ENCODE results near the gene EVL.

Gene EVL

GRCh38 chr14:100131181-100131580 lies 66.0 kb downstream of the EVL start:
- DNase-seq (ENCODE audit: low read depth) = no peak

- DNase-seq (ENCODE audit: low read depth) = no peak
Measured at GRCh38 chr14:100132161-100132902, 67.1 kb downstream of the EVL start.

GRCh38 chr14:100132903-100133510 lies 67.8 kb downstream of the EVL start:
- DNase-seq (ENCODE audit: low read depth) = no peak

GRCh38 chr14:100134586-100134985 lies 69.4 kb downstream of the EVL start:
- no peak for DNase-seq (ENCODE audit: low read depth)

GRCh38 chr14:100135073-100135472 lies 69.9 kb downstream of the EVL start:
- no peak for DNase-seq (ENCODE audit: low read depth)

GRCh38 chr14:100135784-100136183 lies 70.6 kb downstream of the EVL start:
- DNase-seq (ENCODE audit: low read depth) = no peak

- no peak for DNase-seq (ENCODE audit: low read depth)
Measured at GRCh38 chr14:100137173-100137572, 72.0 kb downstream of the EVL start.

GRCh38 chr14:100138082-100138787 lies 73.0 kb downstream of the EVL start:
- no peak for DNase-seq (ENCODE audit: low read depth)

- DNase-seq (ENCODE audit: low read depth) = no peak
Measured at GRCh38 chr14:100138955-100139354, 73.7 kb downstream of the EVL start.

- no peak for DNase-seq (ENCODE audit: low read depth)
Measured at GRCh38 chr14:100140452-100141078, 75.3 kb downstream of the EVL start.

- no peak for DNase-seq (ENCODE audit: low read depth)
Measured at GRCh38 chr14:100141098-100141497, 75.9 kb downstream of the EVL start.

- DNase-seq (ENCODE audit: low read depth) = no peak
Measured at GRCh38 chr14:100142073-100143040, 77.1 kb downstream of the EVL start.

GRCh38 chr14:100143523-100143922 lies 78.3 kb downstream of the EVL start:
- no peak for DNase-seq (ENCODE audit: low read depth)

- DNase-seq (ENCODE audit: low read depth) = no peak
Measured at GRCh38 chr14:100143934-100144333, 78.7 kb downstream of the EVL start.

GRCh38 chr14:100144645-100144995 lies 79.4 kb downstream of the EVL start:
- DNase-seq (ENCODE audit: low read depth) = no peak

GRCh38 chr14:100144996-100145646 lies 79.9 kb downstream of the EVL start:
- no peak for DNase-seq (ENCODE audit: low read depth)

GRCh38 chr14:100145682-100146464 lies 80.7 kb downstream of the EVL start:
- DNase-seq (ENCODE audit: low read depth) = no peak

- DNase-seq (ENCODE audit: low read depth) = no peak
Measured at GRCh38 chr14:100146531-100147091, 81.4 kb downstream of the EVL start.

GRCh38 chr14:100147181-100147631 lies 82.0 kb downstream of the EVL start:
- peak; percentile 32 for DNase-seq (ENCODE audit: low read depth)
